Activated T-helper 1 cell treated with anti-CD3 and anti-CD28 coated beads, Interleukin-12 subunit alpha, Interleukin-12 subunit beta, Interleukin-2, Interleukin-4 antibody, amounts not matched to agents 30 ng/mL and 10 ng/mL and 1 ng/mL, durations not matched to agents 14 hours and 24 hours and 36 hours (primary cell): ENCODE measurements around the gene PEAK1. TPM values are rescaled to one million over a fixed set of nuclear protein-coding genes. Genes with fewer than 3 reads are reported as not detected.

Experiments
- DNase-seq: peaks from one replicate; pipeline ENCODE4 v3.0.0; 2021; ENCODE audit warnings: low spot score
- H3K27ac Mint-ChIP-seq: one replicate; pipeline ENCODE4 v1.8.0; 2021; ENCODE audit warnings: mild to moderate bottlenecking, mixed read lengths
- H3K27me3 Mint-ChIP-seq: one replicate; pipeline ENCODE4 v1.8.0; 2022; ENCODE audit warnings: mild to moderate bottlenecking, moderate library complexity, mixed read lengths; ENCODE audit not compliant: insufficient read depth
- H3K36me3 Mint-ChIP-seq: one replicate; pipeline ENCODE4 v1.8.0; 2021; ENCODE audit warnings: low read depth, mixed read lengths
- H3K4me1 Mint-ChIP-seq: one replicate; pipeline ENCODE4 v1.8.0; 2021; ENCODE audit warnings: low read depth, mixed read lengths
- H3K4me3 Mint-ChIP-seq: one replicate; pipeline ENCODE4 v1.8.0; 2021; ENCODE audit warnings: mild to moderate bottlenecking, moderate library complexity, mixed read lengths
- H3K9me3 Mint-ChIP-seq: one replicate; pipeline ENCODE4 v1.8.0; 2021; ENCODE audit warnings: mixed read lengths
- intact Hi-C: fragments of 100-400 bp; cut with micrococcal nuclease; formaldehyde crosslinking; loops from one replicate; pipeline ENCODE4 v1.15.1; 2024
- total RNA-seq: library from RNA; stranded (reverse); gene quantifications from 2 replicates; pipeline ENCODE4 v1.2.3, GENCODE V29; 2022

PEAK1 gene
- total RNA-seq, 1 donor from 2014 or later, result 27.0 TPM

DNA sequence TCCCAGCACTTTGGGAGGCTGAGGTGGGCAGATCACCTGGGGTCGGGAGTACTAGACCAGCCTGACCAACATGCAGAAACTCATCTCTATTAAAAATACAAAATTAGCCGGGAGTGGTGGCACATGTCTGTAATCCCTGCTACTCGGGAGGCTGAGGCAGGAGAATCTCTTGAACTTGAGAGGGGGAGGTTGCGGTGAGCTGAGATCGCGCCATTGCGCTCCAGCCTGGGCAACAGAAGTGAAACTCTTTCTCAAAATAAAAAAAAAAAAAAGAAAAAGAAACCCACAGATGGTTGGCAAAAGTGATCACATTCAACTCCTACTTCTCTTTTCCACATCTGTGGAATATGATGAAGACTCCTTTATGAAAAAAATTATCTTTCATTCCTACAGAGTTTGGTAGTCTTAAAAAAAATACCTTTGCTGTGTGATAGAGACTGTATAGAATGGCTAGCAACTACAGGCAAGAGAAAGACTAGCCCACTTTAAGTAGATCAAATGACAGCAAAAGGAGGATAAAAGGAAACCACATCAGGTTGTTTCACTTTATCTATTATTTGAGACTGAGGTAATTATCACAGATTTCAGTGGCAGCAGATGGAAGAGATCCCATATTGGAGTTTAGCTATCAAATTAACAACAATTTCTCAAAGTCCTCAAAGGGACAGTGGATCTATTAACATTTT is 176.0 kb downstream of the PEAK1 start:
- H3K27me3 Mint-ChIP-seq, result no peaks in the 10 kb centered on the region
- no peak for DNase-seq
- intact Hi-C loops, result no loop called here
- no peaks in the 10 kb centered on the region for H3K9me3 Mint-ChIP-seq
- peaks cover 4% of the 10 kb centered on the region for H3K36me3 Mint-ChIP-seq
- no peak overlapping the region for H3K4me3 Mint-ChIP-seq
- no peaks in the 10 kb centered on the region for H3K4me1 Mint-ChIP-seq
- H3K27ac Mint-ChIP-seq, result no peak overlapping the region

GRCh38 chr15:77243135-77243534 is 176.8 kb downstream of the PEAK1 start:
- no peaks in the 10 kb centered on the region for H3K27me3 Mint-ChIP-seq
- intact Hi-C loops, result no loop called here
- no peaks in the 10 kb centered on the region for H3K4me1 Mint-ChIP-seq
- no peaks in the 10 kb centered on the region for H3K9me3 Mint-ChIP-seq
- no peak overlapping the region for H3K4me3 Mint-ChIP-seq
- no peak overlapping the region for H3K27ac Mint-ChIP-seq
- peaks cover 6% of the 10 kb centered on the region for H3K36me3 Mint-ChIP-seq
- no peak for DNase-seq

GRCh38 chr15:77239882-77240608 is 179.9 kb downstream of the PEAK1 start:
- H3K4me3 Mint-ChIP-seq, result no peak overlapping the region
- no peaks in the 10 kb centered on the region for H3K4me1 Mint-ChIP-seq

GRCh38 chr15:77235566-77235965 is 184.3 kb downstream of the PEAK1 start:
- intact Hi-C loops, result no loop called here
- Mint-ChIP-seq H3K36me3 (peaks cover 18% of the 10 kb centered on the region), H3K4me1 (peaks cover 11% of the 10 kb centered on the region), H3K27me3 (no peaks in the 10 kb centered on the region), H3K9me3 (peaks cover 10% of the 10 kb centered on the region), H3K27ac (no peak overlapping the region), H3K4me3 (no peak overlapping the region)
- DNase-seq, result no peak

More at GRCh38 chr15:77239882-77240608, 179.9 kb downstream of the PEAK1 start:
- H3K27ac Mint-ChIP-seq, result no peak overlapping the region
- intact Hi-C loops, result no loop called here
- H3K9me3 Mint-ChIP-seq, result peaks cover 7% of the 10 kb centered on the region
- H3K36me3 Mint-ChIP-seq, result peaks cover 13% of the 10 kb centered on the region
- H3K27me3 Mint-ChIP-seq, result no peaks in the 10 kb centered on the region
- no peak for DNase-seq

DNA sequence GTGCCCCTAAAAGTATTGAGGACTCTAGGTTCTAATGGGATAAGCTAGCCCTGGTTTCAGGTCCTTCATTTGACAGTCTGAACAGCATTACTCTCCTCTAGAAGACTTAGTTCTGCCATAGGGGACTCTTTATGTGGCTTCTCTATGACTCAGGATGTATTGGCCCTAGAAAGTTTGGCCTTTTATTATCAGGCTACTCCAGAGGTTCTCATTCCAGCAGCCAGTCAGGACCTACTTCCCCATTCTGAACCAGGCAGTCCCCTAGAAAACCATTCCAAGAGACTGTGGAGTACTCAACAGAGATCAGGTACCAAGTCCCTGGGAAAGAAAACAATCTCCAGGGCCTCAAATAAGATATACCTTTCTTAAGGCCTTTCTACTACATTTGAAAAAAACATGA is 191.1 kb downstream of the PEAK1 start:
- peaks cover 26% of the 10 kb centered on the region for H3K4me1 Mint-ChIP-seq
- H3K27ac Mint-ChIP-seq, result no peak overlapping the region
- H3K27me3 Mint-ChIP-seq, result no peaks in the 10 kb centered on the region
- H3K9me3 Mint-ChIP-seq, result no peaks in the 10 kb centered on the region
- peaks cover 7% of the 10 kb centered on the region for H3K36me3 Mint-ChIP-seq
- no peak overlapping the region for H3K4me3 Mint-ChIP-seq
- intact Hi-C loops, result no loop called here
- no peak for DNase-seq

GRCh38 chr15:77226652-77227051 is 193.3 kb downstream of the PEAK1 start:
- Mint-ChIP-seq H3K4me3 (no peak overlapping the region), H3K4me1 (peaks cover 19% of the 10 kb centered on the region), H3K27me3 (peaks cover 2% of the 10 kb centered on the region), H3K27ac (no peak overlapping the region), H3K36me3 (peaks cover 4% of the 10 kb centered on the region), H3K9me3 (no peaks in the 10 kb centered on the region)
- DNase-seq, result no peak
- intact Hi-C loops, result no loop called here

GRCh38 chr15:77225646-77226045 is 194.3 kb downstream of the PEAK1 start:
- DNase-seq, result no peak
- Mint-ChIP-seq H3K4me1 (peaks cover 15% of the 10 kb centered on the region), H3K27ac (no peak overlapping the region), H3K36me3 (peaks cover 4% of the 10 kb centered on the region), H3K9me3 (no peaks in the 10 kb centered on the region), H3K4me3 (no peak overlapping the region), H3K27me3 (peaks cover 2% of the 10 kb centered on the region)
- intact Hi-C loops, result no loop called here

DNA sequence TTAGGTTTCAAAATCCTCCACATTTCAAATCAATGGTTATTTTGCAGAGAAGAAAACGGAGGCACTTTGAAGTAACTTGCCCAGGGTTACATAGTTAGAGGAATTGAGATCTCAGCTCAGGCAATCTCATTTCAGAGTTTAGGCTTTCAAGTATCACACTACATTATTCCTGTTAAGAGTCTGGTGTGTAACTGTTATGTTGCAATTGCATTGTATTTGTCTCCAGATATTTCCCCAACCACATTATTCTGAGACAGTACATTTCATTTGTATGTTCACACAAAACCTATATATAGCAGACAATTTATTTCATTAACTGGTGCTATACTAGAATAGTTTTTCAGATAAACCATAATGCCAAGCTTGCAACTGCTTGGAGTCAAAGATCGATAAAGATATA is 194.8 kb downstream of the PEAK1 start:
- Mint-ChIP-seq H3K4me3 (no peak overlapping the region), H3K36me3 (peaks cover 4% of the 10 kb centered on the region), H3K27ac (no peak overlapping the region), H3K4me1 (peaks cover 15% of the 10 kb centered on the region), H3K27me3 (peaks cover 2% of the 10 kb centered on the region), H3K9me3 (no peaks in the 10 kb centered on the region)
- DNase-seq, result no peak
- intact Hi-C loops, result no loop called here

DNA sequence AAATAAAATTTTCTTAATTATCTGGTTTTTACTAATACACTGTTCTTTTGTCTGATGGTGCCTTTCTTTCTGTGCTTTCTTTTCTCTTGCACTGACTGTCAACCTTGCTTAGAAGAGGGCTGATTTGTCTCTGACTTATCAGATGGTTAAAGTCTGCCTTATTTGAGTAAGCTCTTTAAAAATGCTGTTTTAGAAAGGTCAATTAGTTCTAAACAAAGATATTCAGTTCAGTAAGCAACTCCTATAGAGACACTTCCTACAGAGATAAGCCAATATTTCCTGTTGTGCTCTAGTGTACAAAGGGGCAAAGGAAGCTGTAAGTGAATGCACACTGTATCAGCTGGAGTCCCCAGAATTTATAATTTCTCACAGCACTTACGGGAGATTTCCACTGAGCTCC is 195.6 kb downstream of the PEAK1 start:
- H3K4me1 Mint-ChIP-seq, result peaks cover 15% of the 10 kb centered on the region
- H3K27ac Mint-ChIP-seq, result no peak overlapping the region

GRCh38 chr15:77221708-77222107 is 198.2 kb downstream of the PEAK1 start:
- Mint-ChIP-seq H3K4me3 (no peak overlapping the region), H3K9me3 (no peaks in the 10 kb centered on the region), H3K27ac (no peak overlapping the region), H3K36me3 (no peaks in the 10 kb centered on the region), H3K27me3 (peaks cover 2% of the 10 kb centered on the region), H3K4me1 (peaks cover 19% of the 10 kb centered on the region)
- intact Hi-C loops, result no loop called here
- DNase-seq, result no peak

More for the DNA sequence above, 195.6 kb downstream of the PEAK1 start:
- Mint-ChIP-seq H3K4me3 (no peak overlapping the region), H3K36me3 (no peaks in the 10 kb centered on the region), H3K27me3 (peaks cover 2% of the 10 kb centered on the region), H3K9me3 (no peaks in the 10 kb centered on the region)
- no peak for DNase-seq
- intact Hi-C loops, result no loop called here

- Mint-ChIP-seq H3K4me3 (no peak overlapping the region), H3K9me3 (no peaks in the 10 kb centered on the region), H3K27me3 (peaks cover 2% of the 10 kb centered on the region), H3K4me1 (peaks cover 19% of the 10 kb centered on the region), H3K36me3 (no peaks in the 10 kb centered on the region), H3K27ac (no peak overlapping the region)
- intact Hi-C loops, result no loop called here
- DNase-seq, result no peak
These were observed 198.7 kb downstream of the PEAK1 start for GRCh38 chr15:77221174-77221573.

GRCh38 chr15:77219841-77220240 is 200.1 kb downstream of the PEAK1 start:
- Mint-ChIP-seq H3K27ac (no peak overlapping the region), H3K36me3 (no peaks in the 10 kb centered on the region), H3K9me3 (no peaks in the 10 kb centered on the region), H3K27me3 (peaks cover 2% of the 10 kb centered on the region), H3K4me1 (peaks cover 13% of the 10 kb centered on the region), H3K4me3 (no peak overlapping the region)
- no peak for DNase-seq
- intact Hi-C loops, result no loop called here

- H3K27me3 Mint-ChIP-seq, result no peaks in the 10 kb centered on the region
- DNase-seq, result no peak
- no peaks in the 10 kb centered on the region for H3K4me1 Mint-ChIP-seq
- no peak overlapping the region for H3K4me3 Mint-ChIP-seq
- peaks cover 4% of the 10 kb centered on the region for H3K9me3 Mint-ChIP-seq
- intact Hi-C loops, result no loop called here
- H3K36me3 Mint-ChIP-seq, result peaks cover 9% of the 10 kb centered on the region
- no peak overlapping the region for H3K27ac Mint-ChIP-seq
These were observed 210.7 kb downstream of the PEAK1 start for GRCh38 chr15:77209221-77209620.
